ENCODE data around the gene C20orf144.

Gene C20orf144

DNA sequence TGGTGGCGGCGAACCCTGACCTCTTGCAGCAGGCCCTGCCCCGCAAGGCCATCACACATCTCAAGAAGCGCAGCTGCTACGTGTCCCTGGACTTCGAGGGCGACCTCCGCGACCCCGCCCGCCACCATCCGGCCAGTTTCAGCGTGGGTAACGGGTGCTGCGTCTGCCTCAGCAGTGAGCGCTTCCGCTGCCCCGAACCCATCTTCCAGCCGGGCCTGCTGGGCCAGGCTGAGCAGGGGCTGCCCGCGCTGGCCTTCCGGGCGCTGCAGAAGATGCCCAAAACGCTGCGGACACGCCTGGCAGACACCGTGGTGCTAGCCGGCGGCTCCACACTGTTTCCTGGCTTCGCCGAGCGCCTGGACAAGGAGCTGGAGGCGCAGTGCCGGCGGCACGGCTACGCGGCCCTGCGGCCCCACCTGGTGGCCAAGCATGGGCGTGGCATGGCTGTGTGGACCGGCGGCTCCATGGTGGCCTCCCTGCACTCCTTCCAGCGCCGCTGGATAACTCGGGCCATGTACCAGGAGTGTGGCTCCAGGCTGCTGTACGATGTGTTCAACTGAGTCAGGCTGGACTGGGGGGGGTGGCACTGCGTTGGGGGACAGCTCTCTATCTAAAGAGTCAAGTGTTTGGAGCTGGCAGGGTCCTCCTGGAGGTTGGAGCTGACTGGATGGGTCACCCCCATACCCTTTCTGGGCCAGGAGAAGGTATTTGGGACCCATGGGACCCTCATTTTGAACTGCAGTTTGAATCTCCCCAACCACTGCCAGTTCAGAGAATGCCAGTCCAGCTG is 5.7 kb downstream of the C20orf144 start:
- H3K4me1 ChIP-seq (ENCODE audit: insufficient read depth, low read length), result peaks cover 30% of the 10 kb centered on the region
- peak overlapping the region; percentile 92 for H3K27ac ChIP-seq (ENCODE audit: low read depth, low read length)

DNA sequence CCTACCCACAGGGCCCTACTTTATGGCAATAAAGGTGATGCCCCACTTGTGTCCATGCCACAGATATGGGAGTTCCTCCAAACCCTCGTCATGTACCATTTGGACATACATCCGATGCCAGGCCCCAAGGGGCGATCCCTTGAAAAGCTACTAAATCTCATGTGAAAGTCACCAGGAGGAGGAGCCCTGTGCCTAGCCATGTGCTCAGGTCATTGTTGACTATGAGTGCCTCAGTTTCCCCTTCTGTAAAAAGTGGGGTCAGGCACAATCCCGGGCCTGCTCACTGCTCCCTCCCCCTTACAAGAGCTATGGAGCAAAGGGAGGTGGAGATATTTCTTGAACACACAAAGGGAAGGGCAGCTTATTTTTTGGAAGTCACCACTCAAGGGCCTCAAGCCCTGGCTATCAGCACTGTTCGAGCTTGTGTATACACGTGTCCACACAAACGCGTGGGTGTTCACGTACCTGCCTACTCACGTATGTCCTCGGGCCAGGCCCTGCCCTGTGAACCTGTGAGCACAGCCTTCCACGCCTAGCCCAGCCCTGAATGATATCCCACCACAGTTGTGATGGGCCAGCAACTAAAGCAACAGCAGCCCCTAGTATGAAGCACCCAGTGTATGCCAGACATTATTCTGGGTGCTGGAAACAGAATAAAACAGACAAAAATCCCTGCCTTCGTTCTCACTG is 6.5 kb downstream of the C20orf144 start:
- Histone ChIP-seq H3K4me1 (ENCODE audit: insufficient read depth, low read length) (peaks cover 36% of the 10 kb centered on the region), H3K36me3 (ENCODE audit: insufficient read depth, low read length) (peaks cover 22% of the 10 kb centered on the region), H3K9ac (ENCODE audit: low read length) (no peak overlapping the region), H3K27me3 (ENCODE audit: control insufficient read depth in 1 of 2, insufficient read depth in 2 of 2, low read length in 2 of 2) (no peaks in the 10 kb centered on the region), H3K27ac (ENCODE audit: low read depth, low read length) (no peak overlapping the region), H3K4me3 (ENCODE audit: low read depth in 1 of 2, low read length in 2 of 2) (peak overlapping the region in 1 of 2 donors; percentile 71), H3K9me3 (ENCODE audit: low read length) (no peaks in the 10 kb centered on the region)

More for the DNA sequence above, 5.7 kb downstream of the C20orf144 start:
- no peak overlapping the region for H3K9ac ChIP-seq (ENCODE audit: low read length)
- H3K4me3 ChIP-seq (ENCODE audit: low read depth in 1 of 2, low read length in 2 of 2), result peak overlapping the region; percentile 62 to 71
- H3K9me3 ChIP-seq (ENCODE audit: low read length), result no peaks in the 10 kb centered on the region
- H3K36me3 ChIP-seq (ENCODE audit: insufficient read depth, low read length), result peaks cover 22% of the 10 kb centered on the region
- H3K27me3 ChIP-seq (ENCODE audit: control insufficient read depth in 1 of 2, insufficient read depth in 2 of 2, low read length in 2 of 2), result no peaks in the 10 kb centered on the region

DNA sequence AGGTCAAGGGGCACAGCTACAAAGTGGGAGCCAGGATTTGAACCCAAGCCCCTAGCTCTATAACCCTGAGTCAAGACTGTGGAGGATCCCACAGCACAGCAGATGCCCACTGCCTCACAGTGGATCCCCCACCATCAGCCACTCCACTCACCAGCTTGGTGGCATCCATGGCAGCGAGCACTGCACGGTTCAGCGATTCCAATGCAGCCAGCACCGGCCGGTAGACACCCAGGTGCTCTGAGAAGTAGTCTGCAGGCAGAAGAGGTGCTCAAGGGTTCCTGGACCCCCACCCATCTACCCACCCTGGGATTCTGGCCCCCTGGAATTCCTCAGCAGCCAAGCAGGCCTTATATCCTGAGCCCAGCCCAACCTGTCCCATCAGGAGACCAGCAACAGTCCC is 7.1 kb downstream of the C20orf144 start:
- H3K4me1 ChIP-seq (ENCODE audit: insufficient read depth, low read length), result peaks cover 31% of the 10 kb centered on the region
- no peak overlapping the region for H3K27ac ChIP-seq (ENCODE audit: low read depth, low read length)
- no peak overlapping the region for H3K4me3 ChIP-seq (ENCODE audit: low read depth in 1 of 2, low read length in 2 of 2)

DNA sequence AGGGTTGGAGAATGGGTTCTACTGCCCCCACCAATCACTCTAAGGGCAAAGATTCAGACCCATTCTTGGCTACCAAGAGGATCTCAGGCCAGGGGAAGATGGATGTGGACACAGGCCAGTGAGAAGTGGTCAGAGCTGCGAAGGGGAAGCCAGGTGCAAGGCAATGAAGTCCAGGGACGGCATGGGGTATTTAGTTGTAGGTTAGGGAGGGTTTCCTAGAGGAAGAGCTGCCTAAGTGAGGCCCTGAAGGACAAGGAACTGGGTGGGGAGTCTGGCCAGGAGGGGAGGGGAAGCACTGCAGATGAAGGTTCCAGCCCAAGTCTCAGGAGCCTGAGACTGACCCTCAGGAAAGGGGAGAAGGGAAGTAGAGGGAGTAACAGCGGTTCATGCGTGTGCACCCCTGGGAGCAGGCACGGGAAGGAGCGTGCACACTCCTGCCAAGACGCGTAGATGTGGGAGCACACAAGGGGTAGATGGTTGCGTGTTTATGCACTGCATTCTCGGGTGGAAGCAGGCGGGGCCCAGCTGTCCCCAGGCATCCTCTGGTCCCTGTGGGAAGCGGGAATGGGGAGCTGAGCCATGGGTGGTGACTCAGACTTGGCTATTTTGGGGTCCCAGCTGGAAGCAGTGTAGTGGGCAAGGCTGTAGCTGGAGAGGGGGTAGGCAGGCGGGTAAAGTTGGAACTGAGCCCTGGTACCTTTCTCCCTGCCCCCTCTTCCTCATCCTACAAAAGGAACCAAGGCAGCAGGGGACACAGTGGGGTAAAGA is 7.9 kb downstream of the C20orf144 start:
- no peak overlapping the region for H3K27ac ChIP-seq (ENCODE audit: low read depth, low read length)
- peaks cover 22% of the 10 kb centered on the region for H3K36me3 ChIP-seq (ENCODE audit: insufficient read depth, low read length)
- no peak overlapping the region for H3K4me3 ChIP-seq (ENCODE audit: low read depth in 1 of 2, low read length in 2 of 2)
- H3K4me1 ChIP-seq (ENCODE audit: insufficient read depth, low read length), result peaks cover 29% of the 10 kb centered on the region
- H3K9me3 ChIP-seq (ENCODE audit: low read length), result no peaks in the 10 kb centered on the region
- no peak overlapping the region for H3K9ac ChIP-seq (ENCODE audit: low read length)
- H3K27me3 ChIP-seq (ENCODE audit: control insufficient read depth in 1 of 2, insufficient read depth in 2 of 2, low read length in 2 of 2), result no peaks in the 10 kb centered on the region

More for the DNA sequence above, 7.1 kb downstream of the C20orf144 start:
- Histone ChIP-seq H3K9ac (ENCODE audit: low read length) (no peak overlapping the region), H3K27me3 (ENCODE audit: control insufficient read depth in 1 of 2, insufficient read depth in 2 of 2, low read length in 2 of 2) (no peaks in the 10 kb centered on the region), H3K9me3 (ENCODE audit: low read length) (no peaks in the 10 kb centered on the region), H3K36me3 (ENCODE audit: insufficient read depth, low read length) (peaks cover 22% of the 10 kb centered on the region)

DNA sequence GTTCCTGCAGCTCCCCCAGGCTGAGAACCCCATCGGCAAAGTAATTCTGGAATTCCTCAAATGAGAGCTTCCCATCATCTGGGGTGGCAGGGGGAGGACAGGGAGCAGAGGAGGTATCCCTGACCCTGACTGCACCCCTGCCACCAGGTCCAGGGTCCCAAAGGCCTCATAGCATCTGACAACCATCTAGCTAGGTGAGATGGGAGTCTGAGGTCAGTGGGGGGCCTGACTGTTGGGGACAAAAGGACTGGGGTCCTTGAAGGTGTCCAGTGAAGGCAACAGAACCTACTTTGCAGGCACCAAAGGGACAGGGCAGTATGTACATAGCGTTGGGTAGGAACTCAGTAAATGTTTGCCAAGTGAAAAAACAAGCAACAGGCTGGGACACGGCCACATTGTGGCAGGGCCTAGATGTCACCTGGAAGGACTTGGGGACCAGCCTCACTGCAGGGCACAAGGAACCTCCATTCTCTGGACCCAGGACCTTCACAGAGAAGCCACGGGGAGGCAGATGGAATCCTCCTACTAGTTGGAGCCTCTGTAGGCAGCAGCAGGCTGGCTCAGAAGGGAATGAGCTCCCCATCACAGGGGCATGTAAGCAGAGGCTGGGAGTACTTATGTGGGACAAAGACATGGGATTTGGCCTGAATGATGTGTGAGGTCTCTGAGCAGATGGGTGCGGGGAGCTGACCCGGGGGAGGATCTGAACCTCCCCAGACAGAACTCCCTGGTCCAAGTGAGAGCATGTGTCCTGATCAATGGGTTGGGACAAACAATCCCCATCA is 8.8 kb downstream of the C20orf144 start:
- H3K4me3 ChIP-seq (ENCODE audit: low read depth in 1 of 2, low read length in 2 of 2), result no peak overlapping the region
- H3K27ac ChIP-seq (ENCODE audit: low read depth, low read length), result no peak overlapping the region
- H3K36me3 ChIP-seq (ENCODE audit: insufficient read depth, low read length), result peaks cover 22% of the 10 kb centered on the region
- H3K27me3 ChIP-seq (ENCODE audit: control insufficient read depth in 1 of 2, insufficient read depth in 2 of 2, low read length in 2 of 2), result no peaks in the 10 kb centered on the region
- H3K9me3 ChIP-seq (ENCODE audit: low read length), result no peaks in the 10 kb centered on the region
- no peak overlapping the region for H3K9ac ChIP-seq (ENCODE audit: low read length)
- peaks cover 37% of the 10 kb centered on the region for H3K4me1 ChIP-seq (ENCODE audit: insufficient read depth, low read length)

DNA sequence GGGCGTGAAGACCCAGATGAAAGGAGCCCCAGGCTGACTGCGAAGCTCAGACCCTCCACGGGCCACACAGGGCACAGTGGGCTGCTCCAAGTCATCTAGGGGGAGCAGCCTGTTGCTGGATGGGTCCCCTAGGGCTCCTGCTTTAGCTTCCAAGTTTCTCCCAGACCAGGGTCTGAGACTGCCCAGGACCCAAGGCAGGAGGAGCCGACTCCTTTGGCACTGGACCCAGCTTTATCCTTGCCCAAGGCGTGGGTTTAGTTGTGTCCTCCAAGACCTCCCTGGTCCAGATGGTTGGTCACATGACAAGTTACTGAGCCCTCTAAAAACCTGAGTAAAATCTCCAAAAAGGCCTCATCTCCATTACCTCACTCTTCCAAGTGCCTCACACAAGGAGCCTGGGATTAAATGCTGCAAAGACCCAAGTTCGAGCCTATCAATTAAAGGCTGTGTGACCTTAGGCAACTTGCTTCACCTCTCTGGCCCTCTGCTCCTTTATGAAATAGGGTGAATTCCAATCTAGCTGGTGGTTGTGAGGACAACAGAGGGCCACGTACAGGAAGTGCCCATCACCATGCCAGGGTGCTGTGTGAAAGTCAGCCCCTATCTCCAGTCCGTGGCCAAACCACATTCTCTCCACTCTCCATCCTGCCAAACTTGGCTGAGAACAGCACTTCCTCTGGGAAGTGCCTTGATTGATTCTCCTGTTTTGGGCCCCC is 9.6 kb downstream of the C20orf144 start:
- Histone ChIP-seq H3K27me3 (ENCODE audit: control insufficient read depth in 1 of 2, insufficient read depth in 2 of 2, low read length in 2 of 2) (no peaks in the 10 kb centered on the region), H3K36me3 (ENCODE audit: insufficient read depth, low read length) (peaks cover 22% of the 10 kb centered on the region), H3K4me3 (ENCODE audit: low read depth in 1 of 2, low read length in 2 of 2) (peak overlapping the region in 1 of 2 donors; percentile 79), H3K9me3 (ENCODE audit: low read length) (no peaks in the 10 kb centered on the region), H3K4me1 (ENCODE audit: insufficient read depth, low read length) (peaks cover 35% of the 10 kb centered on the region), H3K9ac (ENCODE audit: low read length) (no peak overlapping the region), H3K27ac (ENCODE audit: low read depth, low read length) (no peak overlapping the region)

DNA sequence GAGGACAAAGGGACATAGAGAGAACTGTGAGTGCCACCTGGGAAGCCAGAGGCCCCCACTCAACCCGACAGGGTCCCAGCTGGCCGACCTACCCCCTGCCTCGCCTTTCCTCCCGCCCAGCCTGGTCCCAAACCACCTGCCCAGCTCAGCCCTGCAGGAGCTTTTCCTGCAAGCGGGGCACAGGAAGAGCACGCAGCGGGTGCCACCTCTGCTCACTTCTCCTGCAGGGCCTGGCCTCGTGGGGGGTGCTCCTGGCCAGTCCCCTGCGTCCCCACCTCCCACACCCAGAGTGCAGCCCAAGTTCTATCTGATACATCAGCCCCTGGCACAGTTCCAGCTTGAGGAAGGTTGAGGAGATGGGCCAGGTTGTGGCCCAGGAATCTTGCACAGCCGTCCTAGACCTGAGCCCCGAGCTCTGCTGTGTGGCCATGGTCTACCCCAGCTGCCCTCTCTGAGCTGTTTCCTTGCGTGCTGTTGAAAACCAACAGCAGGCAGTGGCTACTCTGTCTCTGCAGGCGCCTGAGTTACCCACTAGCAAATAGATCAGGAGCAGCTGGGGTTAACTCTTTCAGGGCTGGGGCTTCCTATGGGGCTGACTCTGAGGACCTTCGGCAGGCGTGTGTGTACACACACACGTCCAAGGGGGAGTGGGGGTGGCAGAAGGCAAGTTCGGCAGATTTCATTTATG is 10.4 kb downstream of the C20orf144 start:
- no peaks in the 10 kb centered on the region for H3K27me3 ChIP-seq (ENCODE audit: control insufficient read depth in 1 of 2, insufficient read depth in 2 of 2, low read length in 2 of 2)
- peaks cover 35% of the 10 kb centered on the region for H3K4me1 ChIP-seq (ENCODE audit: insufficient read depth, low read length)
- peak overlapping the region; percentile 84 for H3K9ac ChIP-seq (ENCODE audit: low read length)
- peak overlapping the region in 1 of 2 donors; percentile 79 for H3K4me3 ChIP-seq (ENCODE audit: low read depth in 1 of 2, low read length in 2 of 2)
- H3K27ac ChIP-seq (ENCODE audit: low read depth, low read length), result no peak overlapping the region
- no peaks in the 10 kb centered on the region for H3K9me3 ChIP-seq (ENCODE audit: low read length)
- H3K36me3 ChIP-seq (ENCODE audit: insufficient read depth, low read length), result peaks cover 22% of the 10 kb centered on the region

DNA sequence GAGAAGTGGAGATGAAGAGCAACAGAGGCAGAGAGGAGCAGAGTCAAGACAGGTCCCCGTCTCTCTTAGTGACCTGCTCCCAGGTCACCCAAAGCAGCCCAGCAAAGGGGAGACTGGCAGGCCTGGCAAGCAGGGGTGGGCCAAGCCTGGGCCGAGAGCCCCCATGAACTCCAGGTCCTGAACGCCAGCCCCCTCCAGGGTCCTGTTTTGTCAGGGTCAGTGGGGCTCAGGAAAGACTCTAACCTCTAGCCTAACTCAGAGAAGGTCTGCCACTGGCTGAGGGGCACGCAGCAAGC is 10.9 kb downstream of the C20orf144 start:
- peak overlapping the region; percentile 78 for H3K27ac ChIP-seq (ENCODE audit: low read depth, low read length)
- H3K27me3 ChIP-seq (ENCODE audit: control insufficient read depth in 1 of 2, insufficient read depth in 2 of 2, low read length in 2 of 2), result no peaks in the 10 kb centered on the region
- peak overlapping the region; percentile 79 to 91 for H3K4me3 ChIP-seq (ENCODE audit: low read depth in 1 of 2, low read length in 2 of 2)
- H3K36me3 ChIP-seq (ENCODE audit: insufficient read depth, low read length), result peaks cover 22% of the 10 kb centered on the region
- H3K4me1 ChIP-seq (ENCODE audit: insufficient read depth, low read length), result peaks cover 34% of the 10 kb centered on the region
- H3K9me3 ChIP-seq (ENCODE audit: low read length), result no peaks in the 10 kb centered on the region
- peak overlapping the region; percentile 84 for H3K9ac ChIP-seq (ENCODE audit: low read length)

DNA sequence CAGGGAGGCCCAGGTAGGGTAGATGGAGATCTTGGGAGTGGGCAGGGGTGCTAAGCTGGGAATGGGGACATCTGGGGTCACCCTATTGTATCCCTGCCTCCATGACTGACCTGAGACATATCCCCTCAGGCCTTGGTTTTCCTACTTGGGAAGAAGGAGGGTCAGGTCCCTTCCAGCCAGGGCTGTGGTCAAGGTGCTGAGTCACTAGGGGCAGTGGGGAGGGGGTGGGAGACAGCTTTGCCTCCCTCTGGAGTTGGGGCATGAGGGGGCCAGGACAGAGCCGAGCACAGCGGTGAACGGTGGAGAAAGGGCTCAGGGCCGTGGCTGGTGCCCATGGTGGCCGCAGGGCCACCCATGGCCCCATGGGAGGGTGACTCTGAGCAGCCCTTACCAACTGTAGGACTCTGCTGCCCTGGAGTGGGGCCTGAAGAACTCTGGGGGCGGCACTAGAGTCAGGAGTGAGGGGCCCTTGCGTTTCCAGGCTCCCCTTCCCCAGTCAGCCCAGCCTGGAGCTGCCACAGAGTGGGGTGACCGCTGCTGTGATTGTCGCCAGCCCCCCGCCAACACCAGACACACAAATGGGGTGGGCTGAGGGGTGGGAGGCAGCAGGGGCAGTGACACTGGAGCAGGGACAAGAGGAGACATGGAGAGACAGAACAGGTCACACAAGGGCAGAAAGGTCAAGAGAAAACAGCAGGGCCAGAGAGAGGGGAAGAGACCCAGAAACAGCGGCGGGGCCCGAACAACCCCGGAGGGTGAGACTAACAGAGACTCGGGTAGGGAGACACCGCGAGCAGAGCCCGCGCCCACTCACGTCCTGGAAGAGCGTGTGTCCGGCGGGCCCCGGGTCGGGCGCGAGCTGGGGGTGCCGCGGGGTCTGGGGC is 11.5 kb downstream of the C20orf144 start:
- Histone ChIP-seq H3K27ac (ENCODE audit: low read depth, low read length) (peak overlapping the region; percentile 78), H3K36me3 (ENCODE audit: insufficient read depth, low read length) (peaks cover 18% of the 10 kb centered on the region), H3K27me3 (ENCODE audit: control insufficient read depth in 1 of 2, insufficient read depth in 2 of 2, low read length in 2 of 2) (no peaks in the 10 kb centered on the region), H3K4me1 (ENCODE audit: insufficient read depth, low read length) (peaks cover 30% of the 10 kb centered on the region), H3K9me3 (ENCODE audit: low read length) (no peaks in the 10 kb centered on the region), H3K9ac (ENCODE audit: low read length) (peak overlapping the region; percentile 84), H3K4me3 (ENCODE audit: low read depth in 1 of 2, low read length in 2 of 2) (peak overlapping the region; percentile 79 to 91)

Measured in muscle layer of colon (tissue), 2 donors.